A549 (cell line): ENCODE measurements around the gene GNB1.

Experiments used
- CHD2 ChIP-seq: fragments of 150-350 bp; IDR thresholded peaks from 2 replicates; pipeline ENCODE4 v1.6.1; 2014; ENCODE audit warnings: low read length; ENCODE audit not compliant: partially characterized antibody
- EP300 ChIP-seq, 2 experiments: fragments of >200 bp; sonication (Bioruptor Twin); formaldehyde crosslinking; IDR thresholded peaks; 2 replicates in 1 of 2; 3 replicates in 1 of 2; pipeline ENCODE4 v1.6.1; 2016 to 2017
- JUNB ChIP-seq: fragments of >200 bp; sonication (Bioruptor Twin); formaldehyde crosslinking; IDR thresholded peaks from 2 replicates; pipeline ENCODE4 v1.6.1; 2016
- POLR2A ChIP-seq: IDR thresholded peaks from 2 replicates; pipeline ENCODE4 v1.6.1; 2012; ENCODE audit warnings: mild to moderate bottlenecking, low read length
- POLR2AphosphoS2 ChIP-seq: conservative IDR thresholded peaks from 2 replicates; pipeline ENCODE4 v1.6.1; 2012; ENCODE audit warnings: low read length, improper control_type of control experiment, inconsistent platforms
- TP53 ChIP-seq: fragments of 250-450 bp; sonication (Bioruptor Pico); IDR thresholded peaks from 2 replicates; pipeline ENCODE4 v1.5.0; 2021; ENCODE audit warnings: mild to moderate bottlenecking, moderate library complexity
- TF ChIP-seq, protein P1 (sequence below): fragments of >200 bp; sonication (Bioruptor Twin); formaldehyde crosslinking; IDR thresholded peaks from 3 replicates; pipeline ENCODE4 v1.5.1; 2016

DNA sequence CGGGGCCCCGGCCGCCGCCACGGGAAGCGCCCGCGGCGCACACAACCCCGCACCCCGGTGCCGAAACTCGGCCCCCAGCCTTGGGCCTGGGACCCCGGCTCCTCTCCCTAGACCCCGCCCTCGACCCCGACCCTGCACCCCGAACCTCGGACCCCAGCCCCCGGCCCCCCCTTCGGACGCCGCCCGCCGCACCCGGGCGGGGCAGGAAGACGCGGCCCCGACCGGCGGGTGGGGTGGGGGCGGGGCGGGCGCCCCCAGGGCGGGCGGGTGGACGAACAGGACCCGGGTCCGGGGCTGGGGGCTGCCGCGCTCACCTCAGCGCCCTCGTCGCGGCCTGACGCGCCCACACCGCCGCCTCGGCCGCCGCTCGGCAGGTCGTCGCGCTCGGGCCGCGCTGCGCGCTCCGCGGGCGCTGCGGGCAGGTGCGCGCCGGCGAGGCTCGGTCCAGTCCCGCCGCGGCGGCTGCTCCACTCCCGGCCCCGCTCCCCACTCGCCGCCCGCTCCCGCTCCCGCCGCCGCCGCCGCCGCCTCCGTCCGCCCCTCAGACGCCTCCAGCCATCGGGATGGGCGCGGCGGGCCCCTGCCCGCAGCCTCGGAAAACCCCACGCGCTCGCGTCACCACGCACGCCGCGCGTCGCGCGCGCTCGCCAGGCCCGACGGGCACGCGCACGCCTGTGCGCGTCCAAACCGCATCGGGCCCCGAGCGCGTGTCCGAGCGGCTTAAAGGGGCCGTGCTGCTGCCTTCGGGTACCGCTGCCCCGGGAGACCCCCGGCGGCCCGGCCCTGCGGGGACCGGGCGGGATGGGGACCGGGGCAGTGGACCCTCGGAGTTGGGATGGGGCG, at the start of gene GNB1:
- no peak for TF ChIP-seq JUNB
- TF ChIP-seq, protein P1, sequence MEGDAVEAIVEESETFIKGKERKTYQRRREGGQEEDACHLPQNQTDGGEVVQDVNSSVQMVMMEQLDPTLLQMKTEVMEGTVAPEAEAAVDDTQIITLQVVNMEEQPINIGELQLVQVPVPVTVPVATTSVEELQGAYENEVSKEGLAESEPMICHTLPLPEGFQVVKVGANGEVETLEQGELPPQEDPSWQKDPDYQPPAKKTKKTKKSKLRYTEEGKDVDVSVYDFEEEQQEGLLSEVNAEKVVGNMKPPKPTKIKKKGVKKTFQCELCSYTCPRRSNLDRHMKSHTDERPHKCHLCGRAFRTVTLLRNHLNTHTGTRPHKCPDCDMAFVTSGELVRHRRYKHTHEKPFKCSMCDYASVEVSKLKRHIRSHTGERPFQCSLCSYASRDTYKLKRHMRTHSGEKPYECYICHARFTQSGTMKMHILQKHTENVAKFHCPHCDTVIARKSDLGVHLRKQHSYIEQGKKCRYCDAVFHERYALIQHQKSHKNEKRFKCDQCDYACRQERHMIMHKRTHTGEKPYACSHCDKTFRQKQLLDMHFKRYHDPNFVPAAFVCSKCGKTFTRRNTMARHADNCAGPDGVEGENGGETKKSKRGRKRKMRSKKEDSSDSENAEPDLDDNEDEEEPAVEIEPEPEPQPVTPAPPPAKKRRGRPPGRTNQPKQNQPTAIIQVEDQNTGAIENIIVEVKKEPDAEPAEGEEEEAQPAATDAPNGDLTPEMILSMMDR = no peak
- no peak for TF ChIP-seq POLR2AphosphoS2
- peak; percentile 50 for TF ChIP-seq POLR2A
- TF ChIP-seq CHD2 = no peak
- no peak for TF ChIP-seq TP53 (CRISPR knock-in tag)
- TF ChIP-seq EP300 (IDR thresholded peaks at IDR 0.05) = no peak
